Measurements from ENCODE around the gene PHOX2A.
A peak's percentile ranks its signal among the peaks of the same experiment; 100 is the strongest.

The PHOX2A gene

GRCh38 chr11:72247584-72247983 lies 3.6 kb upstream of the PHOX2A start:
- no peak overlapping the region for H3K9ac ChIP-seq (ENCODE audit: low read depth, low read length)
- no peak overlapping the region for H3K27ac ChIP-seq (ENCODE audit: low read length)
- H3K36me3 ChIP-seq (ENCODE audit: insufficient read depth, low read depth, low read length): no peaks in the 10 kb centered on the region
- no peak overlapping the region for H3K4me3 ChIP-seq (ENCODE audit: low read length)
- H3K27me3 ChIP-seq (ENCODE audit: insufficient read depth, low read length): peaks cover 90% of the 10 kb centered on the region
- H3K4me1 ChIP-seq (ENCODE audit: insufficient read depth, low read length): peaks cover 10% of the 10 kb centered on the region; the same call in 1 of the 2 replicates
- H3K9me3 ChIP-seq (ENCODE audit: insufficient read depth, low read depth, low read length): no peaks in the 10 kb centered on the region

GRCh38 chr11:72245263-72245816 lies 1.4 kb upstream of the PHOX2A start:
- no peaks in the 10 kb centered on the region for H3K9me3 ChIP-seq (ENCODE audit: insufficient read depth, low read depth, low read length)
- peak overlapping the region; percentile 78; the same call in 1 of the 2 replicates for H3K4me3 ChIP-seq (ENCODE audit: low read length)
- no peaks in the 10 kb centered on the region for H3K36me3 ChIP-seq (ENCODE audit: insufficient read depth, low read depth, low read length)
- peaks cover 13% of the 10 kb centered on the region; the same call in 1 of the 2 replicates for H3K4me1 ChIP-seq (ENCODE audit: insufficient read depth, low read length)
- H3K27me3 ChIP-seq (ENCODE audit: insufficient read depth, low read length): peaks cover 98% of the 10 kb centered on the region
- no peak overlapping the region for H3K9ac ChIP-seq (ENCODE audit: low read depth, low read length)
- H3K27ac ChIP-seq (ENCODE audit: low read length): no peak overlapping the region

- H3K9me3 ChIP-seq (ENCODE audit: insufficient read depth, low read depth, low read length): no peaks in the 10 kb centered on the region
- H3K27ac ChIP-seq (ENCODE audit: low read length): no peak overlapping the region
- peaks cover 98% of the 10 kb centered on the region for H3K27me3 ChIP-seq (ENCODE audit: insufficient read depth, low read length)
- H3K4me3 ChIP-seq (ENCODE audit: low read length): peak overlapping the region; percentile 78
- H3K36me3 ChIP-seq (ENCODE audit: insufficient read depth, low read depth, low read length): no peaks in the 10 kb centered on the region
- H3K9ac ChIP-seq (ENCODE audit: low read depth, low read length): no peak overlapping the region
- peaks cover 16% of the 10 kb centered on the region; the same call in 1 of the 2 replicates for H3K4me1 ChIP-seq (ENCODE audit: insufficient read depth, low read length)
Observed at GRCh38 chr11:72244361-72245262, 636 bp upstream of the PHOX2A start.

- H3K4me3 ChIP-seq (ENCODE audit: low read length): peak overlapping the region; percentile 57; the same call in 1 of the 2 replicates
- peaks cover 100% of the 10 kb centered on the region for H3K27me3 ChIP-seq (ENCODE audit: insufficient read depth, low read length)
- peaks cover 20% of the 10 kb centered on the region; the same call in 1 of the 2 replicates for H3K4me1 ChIP-seq (ENCODE audit: insufficient read depth, low read length)
- H3K36me3 ChIP-seq (ENCODE audit: insufficient read depth, low read depth, low read length): no peaks in the 10 kb centered on the region
- H3K9me3 ChIP-seq (ENCODE audit: insufficient read depth, low read depth, low read length): no peaks in the 10 kb centered on the region
- H3K9ac ChIP-seq (ENCODE audit: low read depth, low read length): no peak overlapping the region
- no peak overlapping the region for H3K27ac ChIP-seq (ENCODE audit: low read length)
Observed at GRCh38 chr11:72243173-72244059, 560 bp downstream of the PHOX2A start.

GRCh38 chr11:72242141-72242540 lies 1.8 kb downstream of the PHOX2A start:
- H3K27me3 ChIP-seq (ENCODE audit: insufficient read depth, low read length): peaks cover 90% of the 10 kb centered on the region
- no peak overlapping the region for H3K27ac ChIP-seq (ENCODE audit: low read length)
- peaks cover 25% of the 10 kb centered on the region; the same call in 1 of the 2 replicates for H3K4me1 ChIP-seq (ENCODE audit: insufficient read depth, low read length)
- no peak overlapping the region for H3K4me3 ChIP-seq (ENCODE audit: low read length)
- H3K9ac ChIP-seq (ENCODE audit: low read depth, low read length): no peak overlapping the region
- H3K9me3 ChIP-seq (ENCODE audit: insufficient read depth, low read depth, low read length): no peaks in the 10 kb centered on the region
- H3K36me3 ChIP-seq (ENCODE audit: insufficient read depth, low read depth, low read length): peaks cover 6% of the 10 kb centered on the region; the same call in 1 of the 2 replicates

GRCh38 chr11:72241291-72241781 lies 2.6 kb downstream of the PHOX2A start:
- Histone ChIP-seq H3K4me3 (ENCODE audit: low read length) (no peak overlapping the region), H3K9me3 (ENCODE audit: insufficient read depth, low read depth, low read length) (no peaks in the 10 kb centered on the region), H3K27me3 (ENCODE audit: insufficient read depth, low read length) (peaks cover 82% of the 10 kb centered on the region), H3K4me1 (ENCODE audit: insufficient read depth, low read length) (peaks cover 25% of the 10 kb centered on the region; the same call in 1 of the 2 replicates), H3K27ac (ENCODE audit: low read length) (no peak overlapping the region), H3K9ac (ENCODE audit: low read depth, low read length) (no peak overlapping the region), H3K36me3 (ENCODE audit: insufficient read depth, low read depth, low read length) (peaks cover 14% of the 10 kb centered on the region)

GRCh38 chr11:72240461-72241290 lies 3.3 kb downstream of the PHOX2A start:
- Histone ChIP-seq H3K4me3 (ENCODE audit: low read length) (peak overlapping the region; percentile 53), H3K27ac (ENCODE audit: low read length) (no peak overlapping the region), H3K4me1 (ENCODE audit: insufficient read depth, low read length) (peaks cover 25% of the 10 kb centered on the region; the same call in 1 of the 2 replicates), H3K27me3 (ENCODE audit: insufficient read depth, low read length) (peaks cover 75% of the 10 kb centered on the region), H3K9ac (ENCODE audit: low read depth, low read length) (peak overlapping the region; percentile 13; the same call in 1 of the 2 replicates), H3K36me3 (ENCODE audit: insufficient read depth, low read depth, low read length) (peaks cover 19% of the 10 kb centered on the region), H3K9me3 (ENCODE audit: insufficient read depth, low read depth, low read length) (no peaks in the 10 kb centered on the region)

- H3K27me3 ChIP-seq (ENCODE audit: insufficient read depth, low read length): peaks cover 68% of the 10 kb centered on the region
- peaks cover 21% of the 10 kb centered on the region; the same call in 1 of the 2 replicates for H3K4me1 ChIP-seq (ENCODE audit: insufficient read depth, low read length)
- H3K27ac ChIP-seq (ENCODE audit: low read length): no peak overlapping the region
- H3K36me3 ChIP-seq (ENCODE audit: insufficient read depth, low read depth, low read length): peaks cover 26% of the 10 kb centered on the region
- H3K9ac ChIP-seq (ENCODE audit: low read depth, low read length): peak overlapping the region; percentile 13; the same call in 1 of the 2 replicates
- peak overlapping the region; percentile 53; the same call in 1 of the 2 replicates for H3K4me3 ChIP-seq (ENCODE audit: low read length)
- H3K9me3 ChIP-seq (ENCODE audit: insufficient read depth, low read depth, low read length): no peaks in the 10 kb centered on the region
Observed at GRCh38 chr11:72239849-72240460, 4.0 kb downstream of the PHOX2A start.

- no peak overlapping the region for H3K27ac ChIP-seq (ENCODE audit: low read length)
- no peaks in the 10 kb centered on the region for H3K9me3 ChIP-seq (ENCODE audit: insufficient read depth, low read depth, low read length)
- peaks cover 62% of the 10 kb centered on the region for H3K27me3 ChIP-seq (ENCODE audit: insufficient read depth, low read length)
- H3K9ac ChIP-seq (ENCODE audit: low read depth, low read length): no peak overlapping the region; the same call in 1 of the 2 replicates
- H3K4me1 ChIP-seq (ENCODE audit: insufficient read depth, low read length): peaks cover 19% of the 10 kb centered on the region; the same call in 1 of the 2 replicates
- peak overlapping the region; percentile 53 for H3K4me3 ChIP-seq (ENCODE audit: low read length)
- H3K36me3 ChIP-seq (ENCODE audit: insufficient read depth, low read depth, low read length): peaks cover 32% of the 10 kb centered on the region
Observed at GRCh38 chr11:72239313-72239848, 4.6 kb downstream of the PHOX2A start.
